ENCODE data around the gene PRDM16. TPM values are rescaled to one million over a fixed set of nuclear protein-coding genes. Genes with fewer than 3 reads are reported as not detected.

Gene PRDM16
- total and polyA plus RNA-seq, 2 of the 4 experiments (the other 2 are of a cell fraction): 0.02 TPM; not detected in 1

DNA sequence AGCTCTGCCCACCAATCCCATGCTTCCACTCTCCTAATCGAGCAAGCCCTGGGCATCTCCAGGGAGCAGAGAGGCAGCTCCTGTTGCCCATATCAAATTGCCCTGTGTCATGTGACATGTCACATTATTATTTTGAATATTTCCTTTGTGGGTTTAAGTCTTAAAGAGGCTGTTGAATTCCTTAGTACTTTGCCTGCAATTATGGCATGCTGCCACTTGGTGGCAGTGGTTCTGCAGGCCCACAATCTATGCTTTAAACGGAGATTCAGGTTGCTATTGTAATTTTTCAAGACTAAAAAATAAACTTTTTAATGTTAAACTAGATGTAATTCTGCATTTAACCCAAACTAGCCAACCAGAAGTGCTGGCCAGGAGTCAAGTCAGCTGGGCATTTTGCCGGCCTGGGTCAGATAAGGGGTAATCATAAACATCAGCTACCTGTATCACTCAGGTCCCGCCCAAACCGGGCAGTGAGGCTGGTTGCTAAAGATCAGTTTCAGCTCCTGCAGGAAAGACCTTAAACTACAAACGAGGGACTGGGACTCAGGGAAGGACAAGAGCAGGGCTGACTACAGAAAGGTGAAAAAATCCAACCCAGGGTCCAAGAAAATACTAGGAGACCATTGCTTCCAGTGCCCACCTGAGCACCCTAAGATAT, 348.2 kb downstream of the PRDM16 start (continued):
- TF ChIP-seq, protein P1, sequence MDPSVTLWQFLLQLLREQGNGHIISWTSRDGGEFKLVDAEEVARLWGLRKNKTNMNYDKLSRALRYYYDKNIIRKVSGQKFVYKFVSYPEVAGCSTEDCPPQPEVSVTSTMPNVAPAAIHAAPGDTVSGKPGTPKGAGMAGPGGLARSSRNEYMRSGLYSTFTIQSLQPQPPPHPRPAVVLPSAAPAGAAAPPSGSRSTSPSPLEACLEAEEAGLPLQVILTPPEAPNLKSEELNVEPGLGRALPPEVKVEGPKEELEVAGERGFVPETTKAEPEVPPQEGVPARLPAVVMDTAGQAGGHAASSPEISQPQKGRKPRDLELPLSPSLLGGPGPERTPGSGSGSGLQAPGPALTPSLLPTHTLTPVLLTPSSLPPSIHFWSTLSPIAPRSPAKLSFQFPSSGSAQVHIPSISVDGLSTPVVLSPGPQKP (IDR thresholded peaks at IDR 0.05; ENCODE audit: borderline replicate concordance, low read depth, low read length): no peak
- TF ChIP-seq POLR2A (IDR thresholded peaks at IDR 0.05; ENCODE audit: low read depth, low read length) (no peak), MAFK (IDR thresholded peaks at IDR 0.05; ENCODE audit: low read depth, low read length) (no peak)

GRCh38 chr1:3417934-3418333, 348.9 kb downstream of the PRDM16 start:
- no peaks in the 10 kb centered on the region for H3K4me1 ChIP-seq (ENCODE audit: control insufficient read depth, insufficient read depth, low read length)
- BruUV-seq (replicated peaks): no TSS peak
- TF ChIP-seq POLR2A (IDR thresholded peaks at IDR 0.05; ENCODE audit: low read depth, low read length) (no peak), CEBPB (IDR thresholded peaks at IDR 0.05; ENCODE audit: low read depth, low read length) (no peak), NFE2L2 (IDR thresholded peaks at IDR 0.05; ENCODE audit: low read depth, low read length) (no peak), RAD21 (IDR thresholded peaks at IDR 0.05; ENCODE audit: low read length) (no peak), RCOR1 (IDR thresholded peaks at IDR 0.05; ENCODE audit: insufficient replicate concordance, low read length) (no peak), FOS (IDR thresholded peaks at IDR 0.05; ENCODE audit: low read depth, low read length) (no peak), BHLHE40 (IDR thresholded peaks at IDR 0.05; ENCODE audit: low read depth, low read length) (no peak), MAFK (IDR thresholded peaks at IDR 0.05; ENCODE audit: low read depth, low read length) (no peak), USF2 (IDR thresholded peaks at IDR 0.05; ENCODE audit: low read depth, low read length) (no peak)
- TF ChIP-seq, protein P1 (IDR thresholded peaks at IDR 0.05; ENCODE audit: borderline replicate concordance, low read depth, low read length): no peak
- POLR2A ChIA-PET (ENCODE audit: unreplicated experiment): no interaction called here
- H2AK9ac ChIP-seq (replicated peaks; ENCODE audit: low read depth, low read length, poor library complexity): no peak overlapping the region
- no peaks in the 10 kb centered on the region for H3K36me3 ChIP-seq (ENCODE audit: control insufficient read depth, insufficient read depth, low read length)
- WGBS, 2 experiments (ENCODE audit: extremely low coverage in 2 of 2, insufficient read length in 1 of 2): 65% methylated on average over 6 of the region's 9 CpGs; no CpG with 5 or more reads in 1 of the 2 experiments
- ATAC-seq (ENCODE audit: low read depth) (no peak), DNase-seq (no peak)
- no peak overlapping the region for H2BK15ac ChIP-seq (ENCODE audit: low read depth, low read length)
- no peak overlapping the region for H2AFZ ChIP-seq (replicated peaks; ENCODE audit: low read length, poor library complexity)
- no peak overlapping the region for H2BK5ac ChIP-seq (ENCODE audit: low read depth, low read length, poor library complexity, severe bottlenecking)
- CTCF ChIA-PET: no interaction called here
- H3K4me3 ChIP-seq (ENCODE audit: insufficient read depth, low read depth, low read length): no peak overlapping the region
- H3K56ac ChIP-seq (ENCODE audit: extremely low read depth, insufficient read depth, low read length): no peak overlapping the region
- H4K91ac ChIP-seq (ENCODE audit: insufficient read depth, low read depth, low read length): no peak overlapping the region
- no peaks in the 10 kb centered on the region for H3K79me1 ChIP-seq (ENCODE audit: low read depth in 1 of 2, low read length in 2 of 2)
- H3K9me1 ChIP-seq (ENCODE audit: insufficient read depth, low read length): no peaks in the 10 kb centered on the region
- no peak overlapping the region for H2BK120ac ChIP-seq (ENCODE audit: low read depth, low read length)
- H2AK5ac ChIP-seq (ENCODE audit: low read depth, low read length): no peak overlapping the region
- no peak overlapping the region for H4K5ac ChIP-seq (ENCODE audit: low read depth, low read length)
- no peak overlapping the region for H3K18ac ChIP-seq (ENCODE audit: low read depth, low read length)
- in situ Hi-C loops (cut with MboI; ENCODE audit: low sequenced_read_pairs) (no loop called here), dilution Hi-C loops (cut with HindIII; ENCODE audit: low sequenced_read_pairs, unreplicated experiment) (no loop called here), intact Hi-C loops (cut with micrococcal nuclease) (no loop called here)
- peaks cover 7% of the 10 kb centered on the region; the same call in 1 of the 2 replicates for H3K9me3 ChIP-seq (ENCODE audit: control insufficient read depth, insufficient read depth, low read length)
- H3K9ac ChIP-seq (ENCODE audit: low read depth, low read length): no peak overlapping the region
- no peak overlapping the region for H3K14ac ChIP-seq (replicated peaks; ENCODE audit: low read depth, low read length)
- no peak overlapping the region for H3K4me2 ChIP-seq (ENCODE audit: low read depth, low read length)
- no peak overlapping the region for H3K27ac ChIP-seq (ENCODE audit: insufficient read depth, low read length)
- no peak overlapping the region for H4K8ac ChIP-seq (ENCODE audit: low read depth in 2 of 2, low read length in 2 of 2)
- H3K27me3 ChIP-seq (ENCODE audit: control insufficient read depth, insufficient read depth, low read length): peaks cover 9% of the 10 kb centered on the region; the same call in 1 of the 2 replicates
- H3K4ac ChIP-seq (ENCODE audit: low read depth, low read length): no peak overlapping the region
- H3K23ac ChIP-seq (ENCODE audit: low read depth, low read length): no peak overlapping the region
- no peaks in the 10 kb centered on the region for H4K20me1 ChIP-seq (ENCODE audit: insufficient read depth, low read length)
- H2BK20ac ChIP-seq (ENCODE audit: low read depth, low read length): no peak overlapping the region
